NCI-H2081 (cell line): ENCODE measurements around the gene GDF10.

Source experiments
- DNase-seq, 2 experiments: peaks; one replicate each; lab custom pipeline; 2025; lab: John Stamatoyannopoulos, UW

The GDF10 gene

DNA sequence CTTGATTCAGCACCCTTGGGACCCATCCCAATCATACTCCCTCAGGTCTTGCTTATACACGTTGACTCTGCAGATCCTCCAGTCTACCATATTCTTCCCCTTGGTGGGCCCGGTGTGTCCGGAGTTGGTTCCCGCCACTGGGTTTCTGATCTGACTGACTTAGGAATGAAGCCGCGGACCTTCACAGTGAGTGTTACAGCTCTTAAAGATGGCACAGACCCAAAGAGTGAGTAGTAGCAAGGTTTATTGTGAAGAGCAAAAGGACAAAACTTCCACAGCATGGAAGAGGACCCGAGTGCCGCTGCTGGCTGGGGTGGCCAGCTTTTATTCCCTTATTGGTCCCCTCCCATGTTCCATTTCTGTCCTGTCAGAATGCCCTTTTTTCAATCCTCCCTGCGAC, 5.9 kb upstream of the GDF10 start:
- DNase-seq, result no peak

DNA sequence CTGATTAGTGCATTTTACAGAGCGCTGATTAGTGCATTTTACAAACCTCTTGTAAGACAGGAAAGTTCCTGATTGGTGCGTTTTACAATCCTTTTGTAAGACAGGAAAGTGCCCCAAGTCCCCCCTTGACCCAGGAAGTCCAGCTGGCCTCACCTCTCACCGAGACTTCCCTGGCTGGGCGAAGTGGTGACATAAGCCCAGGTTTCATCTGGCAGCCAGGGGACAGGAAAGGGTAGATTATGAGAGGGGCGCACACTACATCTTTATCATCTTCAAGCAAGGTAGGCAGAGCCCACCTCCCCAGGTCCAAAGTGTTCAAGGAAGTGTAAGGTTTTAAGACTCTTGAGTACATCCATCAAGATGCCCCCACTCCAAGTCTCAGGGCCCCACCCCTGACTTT, 5.5 kb upstream of the GDF10 start:
- DNase-seq, result no peak

DNA sequence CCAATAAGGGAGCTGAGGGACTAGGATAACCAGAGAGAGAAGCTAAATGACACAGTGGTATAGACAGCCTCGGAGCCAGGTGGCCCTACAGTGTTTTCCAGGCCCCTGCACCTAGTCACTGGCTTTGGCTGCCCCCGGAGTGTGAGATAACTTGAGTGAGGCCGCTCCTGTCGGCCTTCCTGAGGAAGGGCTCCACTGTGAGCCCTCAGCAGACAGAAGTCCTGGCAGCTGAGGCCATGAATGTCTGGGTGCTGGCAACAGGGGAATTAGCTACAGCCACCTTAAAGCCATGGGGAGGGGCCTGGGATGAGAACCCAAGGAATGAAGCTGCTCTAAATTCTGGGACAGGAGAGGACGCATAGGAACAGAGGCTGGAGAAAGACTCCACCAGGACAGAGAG, 4.6 kb upstream of the GDF10 start:
- no peak for DNase-seq

DNA sequence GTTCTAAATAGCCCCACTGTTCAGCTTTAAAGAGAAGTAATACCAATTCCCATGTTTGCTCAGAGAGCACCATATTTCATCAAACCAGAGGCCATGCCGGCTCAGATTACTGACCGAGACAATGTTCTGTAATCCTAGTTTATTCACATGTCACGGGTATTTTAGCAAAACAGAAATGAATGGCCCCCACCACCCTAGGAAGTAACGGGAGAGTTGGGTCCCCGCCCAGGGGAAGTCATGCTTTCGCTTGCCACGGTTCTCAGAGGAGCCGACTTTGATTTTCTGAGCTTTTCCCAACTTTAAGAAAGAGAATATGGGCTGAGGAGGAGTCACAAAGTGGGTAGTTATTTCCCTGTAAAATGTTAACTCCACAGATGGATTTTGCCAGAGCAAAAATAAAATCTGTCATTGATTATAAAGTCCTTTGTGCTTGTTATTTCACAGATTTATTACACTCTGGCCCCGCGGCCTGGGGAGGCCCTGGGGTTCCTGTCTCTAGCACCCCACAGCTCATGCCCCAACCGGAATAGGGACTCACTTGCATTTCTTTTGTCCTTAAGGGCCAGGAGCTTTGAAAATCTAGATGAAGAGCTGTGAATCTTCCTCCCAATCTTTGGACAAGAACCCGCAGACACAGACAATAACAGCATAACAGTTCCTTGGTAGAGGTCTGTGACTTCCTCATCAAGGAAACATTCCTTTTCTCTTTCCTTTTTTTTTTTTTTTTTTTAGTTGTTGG, 3.7 kb upstream of the GDF10 start:
- DNase-seq, result no peak

DNA sequence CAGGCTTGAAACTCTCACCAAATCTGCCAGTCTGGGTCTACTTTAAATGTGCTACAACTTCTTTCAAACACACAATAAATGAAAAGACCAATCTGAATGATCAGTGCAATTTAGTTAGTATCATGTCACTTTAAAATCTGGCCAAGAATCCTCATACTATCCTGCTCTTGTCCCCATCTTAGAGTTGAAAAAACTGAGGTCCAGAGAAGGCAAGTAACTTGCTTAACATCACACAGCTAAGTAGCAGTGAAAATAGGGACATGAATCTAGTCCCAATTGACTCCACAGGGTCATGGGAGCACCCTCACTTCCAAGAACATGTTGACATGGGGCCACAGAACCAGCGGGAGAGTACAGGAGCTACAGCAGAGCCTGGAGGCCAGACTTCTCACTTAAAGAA, 3.1 kb upstream of the GDF10 start:
- DNase-seq, result no peak

DNA sequence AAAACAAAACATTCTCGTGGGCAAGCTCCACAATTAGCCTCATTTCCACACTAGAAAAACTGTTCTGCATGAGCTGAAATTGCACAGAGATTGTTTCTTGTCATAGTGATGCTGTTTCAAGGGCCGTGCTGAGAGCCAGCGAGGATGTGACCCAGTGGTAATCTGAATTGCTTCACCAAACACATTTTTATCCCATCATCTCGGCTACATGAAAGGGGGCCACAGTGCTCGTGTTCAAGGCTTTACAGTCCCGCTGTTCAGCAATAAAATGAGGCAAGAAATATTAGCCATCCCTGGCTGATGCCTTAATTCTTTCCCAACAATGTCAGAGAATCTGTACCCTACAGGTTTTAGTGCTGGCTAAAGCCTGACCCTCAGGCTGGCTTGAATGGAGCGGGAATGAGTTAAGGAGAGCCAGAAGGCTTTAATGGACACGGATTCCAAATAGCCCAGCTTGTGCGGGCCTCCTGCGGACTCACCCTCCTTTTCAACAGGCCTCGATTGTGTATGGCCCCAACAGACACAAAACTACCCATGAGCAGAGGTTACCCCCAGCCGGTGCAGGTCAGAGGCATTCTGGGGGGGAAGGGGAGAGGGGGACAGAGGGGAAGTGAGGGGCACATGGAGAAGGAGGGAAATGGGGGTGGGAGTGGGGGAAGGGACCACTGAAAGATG, 2.0 kb upstream of the GDF10 start:
- DNase-seq, result no peak

DNA sequence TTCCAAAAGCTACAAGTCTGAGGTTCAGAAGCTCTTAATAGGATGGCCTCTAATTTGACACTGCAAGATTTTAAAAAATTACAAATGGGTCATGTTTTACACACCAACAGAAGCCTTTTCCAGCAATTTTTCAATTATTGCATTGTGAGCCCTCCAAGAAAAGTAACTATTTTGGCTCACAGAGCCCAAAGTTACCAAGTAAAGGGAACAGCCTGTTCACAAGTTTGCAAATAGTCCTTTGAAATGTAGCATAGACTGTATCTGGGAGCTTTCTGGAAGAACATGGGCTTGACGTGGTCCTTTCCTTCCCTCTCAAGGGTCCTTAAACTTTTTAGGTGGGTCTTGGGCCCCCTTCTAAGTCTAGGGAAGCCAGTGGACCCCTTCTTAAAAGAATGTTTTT, 1.3 kb upstream of the GDF10 start:
- DNase-seq, result no peak

DNA sequence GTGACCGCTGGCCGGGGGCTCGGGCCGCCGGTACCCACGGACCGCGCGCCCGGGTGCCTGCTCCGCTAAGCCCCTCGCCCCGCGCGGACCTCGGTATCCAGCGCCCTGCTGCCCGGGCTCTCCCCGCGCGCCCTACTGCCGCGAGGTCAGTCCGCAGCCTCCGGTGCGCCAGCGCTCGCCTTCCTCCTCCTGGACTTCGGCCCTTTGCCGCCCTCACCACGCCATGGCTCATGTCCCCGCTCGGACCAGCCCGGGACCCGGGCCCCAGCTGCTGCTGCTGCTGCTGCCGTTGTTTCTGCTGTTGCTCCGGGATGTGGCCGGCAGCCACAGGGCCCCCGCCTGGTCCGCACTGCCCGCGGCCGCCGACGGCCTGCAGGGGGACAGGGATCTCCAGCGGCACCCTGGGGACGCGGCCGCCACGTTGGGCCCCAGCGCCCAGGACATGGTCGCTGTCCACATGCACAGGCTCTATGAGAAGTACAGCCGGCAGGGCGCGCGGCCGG, 483 bp downstream of the GDF10 start:
- no peak for DNase-seq

DNA sequence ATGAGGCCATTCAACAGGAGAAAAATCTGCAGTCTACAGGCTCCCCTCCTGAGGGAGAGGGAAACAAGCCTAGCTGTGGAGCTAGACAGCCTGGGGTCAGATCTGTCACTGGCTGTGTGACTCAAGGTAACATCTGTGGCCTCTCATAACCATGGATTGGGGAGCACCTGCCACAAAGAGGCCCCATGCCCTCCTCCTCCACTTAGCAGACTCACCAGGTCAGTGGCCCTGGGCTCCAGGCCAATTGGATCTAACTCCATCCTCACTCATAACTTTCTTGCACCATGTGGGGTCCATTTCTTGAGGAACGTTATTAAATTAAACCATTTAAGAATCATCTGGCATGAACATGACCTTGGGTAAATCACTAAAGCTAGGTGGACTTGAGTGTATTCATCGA, 1.8 kb downstream of the GDF10 start:
- no peak for DNase-seq

DNA sequence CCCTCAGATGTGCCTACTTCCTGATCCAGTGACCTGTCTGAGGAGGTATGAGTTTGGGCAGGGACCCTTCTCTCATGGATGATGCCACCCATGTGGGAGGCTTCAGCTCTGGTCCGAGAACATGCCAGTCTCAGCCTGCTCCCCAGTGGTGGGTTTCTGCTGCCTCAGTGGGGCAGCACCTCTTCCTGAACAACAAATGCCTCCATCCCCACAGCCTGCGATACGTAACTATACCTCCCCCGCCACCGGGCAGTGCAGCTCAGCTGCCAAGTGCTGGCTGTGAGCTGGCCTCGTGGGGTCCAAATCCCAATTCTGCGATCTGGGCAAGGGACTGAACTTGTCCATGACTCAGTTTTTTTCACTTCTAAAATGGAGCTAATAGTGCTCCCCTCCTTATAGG, 3.1 kb downstream of the GDF10 start:
- DNase-seq, result no peak

DNA sequence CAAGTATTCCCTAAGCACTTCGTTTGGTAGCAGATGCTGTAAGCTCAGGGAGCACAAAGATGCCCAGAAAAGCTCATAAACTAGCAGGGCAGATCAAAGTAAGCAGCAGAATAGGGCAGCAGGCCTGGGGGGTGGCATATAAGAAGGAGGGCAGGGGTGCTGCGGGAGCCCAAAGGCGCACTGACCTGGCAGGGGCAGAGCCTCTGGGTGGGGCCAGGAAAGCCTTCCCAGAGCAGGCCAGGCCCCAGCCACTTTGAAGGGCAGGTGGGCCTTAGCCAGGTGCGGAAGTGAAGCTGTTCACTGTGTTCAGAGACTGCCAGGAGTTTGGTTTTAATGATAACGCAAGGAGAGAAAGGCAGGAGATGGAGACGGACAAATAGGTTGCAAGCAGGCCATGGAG, 3.9 kb downstream of the GDF10 start:
- no peak for DNase-seq

DNA sequence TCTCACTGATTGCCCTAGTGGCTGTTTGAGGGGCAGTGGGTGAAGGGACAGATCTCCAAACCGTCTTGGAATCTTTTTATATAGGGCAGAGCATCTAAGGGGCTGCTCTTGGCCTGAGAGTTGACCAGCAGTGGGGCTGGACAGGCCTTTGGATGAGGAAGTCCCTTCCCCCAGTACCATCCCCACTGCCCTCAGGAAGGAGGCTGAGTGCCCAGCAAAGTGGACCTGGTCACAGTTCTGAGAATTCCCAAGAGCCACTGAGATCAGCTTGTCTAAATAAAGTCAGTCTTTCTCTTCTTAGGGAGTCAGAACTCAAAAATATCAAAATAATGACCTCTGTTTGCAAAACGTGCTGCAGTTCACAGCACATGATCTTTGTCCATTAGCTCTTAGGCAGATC, 5.6 kb downstream of the GDF10 start:
- DNase-seq, result no peak

DNA sequence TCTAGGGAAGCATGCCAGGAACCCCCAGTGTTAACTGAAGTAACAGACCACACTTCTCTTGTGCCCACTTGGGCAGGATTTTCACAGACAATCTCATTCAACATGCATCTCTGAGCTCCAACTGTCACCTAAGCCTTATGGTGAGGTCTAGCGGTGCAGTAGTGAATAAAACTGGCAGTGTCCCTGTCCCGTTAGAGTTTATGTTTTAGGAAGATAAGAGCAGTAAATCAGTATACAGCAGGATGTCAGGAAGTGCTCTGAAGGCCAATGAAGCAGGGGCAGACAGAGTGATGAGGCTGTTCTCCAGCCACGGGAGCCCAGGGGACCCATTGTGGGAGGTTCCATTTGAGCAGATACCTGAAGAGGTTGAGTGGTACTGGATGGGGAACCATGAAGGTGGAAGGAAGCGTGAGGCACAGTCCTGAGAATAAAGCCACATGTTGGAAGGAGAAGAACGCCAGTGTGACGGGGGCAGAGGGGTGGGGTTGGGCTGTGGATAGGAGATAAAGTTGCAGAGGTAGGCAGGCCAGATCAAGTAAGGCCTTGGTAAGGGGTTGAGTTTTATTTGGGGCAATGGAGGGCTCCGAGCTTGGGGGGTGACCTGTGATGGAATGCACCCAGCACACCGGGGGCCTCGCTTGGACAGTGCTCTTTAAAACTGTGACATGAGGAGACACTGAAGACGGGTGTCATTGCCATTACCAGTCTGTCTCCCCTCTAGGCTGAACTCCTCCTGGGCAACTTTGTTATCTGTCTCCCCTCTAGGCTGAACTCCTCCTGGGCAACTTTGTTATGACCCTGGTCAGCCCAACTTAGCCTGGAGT, 6.6 kb downstream of the GDF10 start:
- DNase-seq, result no peak

DNA sequence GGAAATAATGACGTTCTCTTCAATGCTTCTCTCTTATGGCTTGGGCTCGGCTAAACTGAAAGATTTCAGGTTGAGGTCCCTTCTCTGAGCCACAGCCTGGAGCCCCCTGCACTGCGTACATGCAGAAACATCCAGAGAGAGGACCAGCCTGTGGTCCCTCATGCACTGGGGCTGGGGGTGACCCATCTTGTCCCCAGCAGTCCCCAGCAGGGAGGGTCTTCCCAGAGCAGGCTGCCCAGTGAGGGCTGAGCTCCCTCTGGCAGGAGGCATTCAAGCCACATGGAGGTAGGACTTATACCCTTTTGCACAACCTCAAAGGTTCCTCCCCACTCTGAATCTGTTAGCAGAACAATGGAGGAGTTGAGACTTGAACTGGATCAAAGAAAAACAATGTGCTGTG, 7.4 kb downstream of the GDF10 start:
- no peak for DNase-seq

DNA sequence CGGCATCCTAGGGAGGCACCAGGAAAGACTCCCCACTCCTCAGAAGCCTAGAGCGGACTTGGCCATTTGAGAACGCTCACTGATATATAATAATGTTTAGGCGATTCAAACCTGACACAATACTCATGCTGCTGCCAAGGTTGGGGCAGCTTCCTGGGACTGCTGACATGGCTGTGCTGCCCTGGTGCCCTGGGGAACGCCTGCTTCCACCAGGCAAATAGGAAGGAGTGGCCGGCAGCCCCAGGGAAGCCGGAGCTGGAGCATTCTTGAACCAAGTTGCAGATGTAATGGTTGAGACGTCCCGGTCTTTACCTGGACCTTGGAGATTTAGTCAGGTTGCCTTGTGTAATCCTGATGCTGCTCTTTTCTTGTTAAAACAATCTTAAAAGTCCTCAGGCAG, 8.8 kb downstream of the GDF10 start:
- DNase-seq, result no peak

DNA sequence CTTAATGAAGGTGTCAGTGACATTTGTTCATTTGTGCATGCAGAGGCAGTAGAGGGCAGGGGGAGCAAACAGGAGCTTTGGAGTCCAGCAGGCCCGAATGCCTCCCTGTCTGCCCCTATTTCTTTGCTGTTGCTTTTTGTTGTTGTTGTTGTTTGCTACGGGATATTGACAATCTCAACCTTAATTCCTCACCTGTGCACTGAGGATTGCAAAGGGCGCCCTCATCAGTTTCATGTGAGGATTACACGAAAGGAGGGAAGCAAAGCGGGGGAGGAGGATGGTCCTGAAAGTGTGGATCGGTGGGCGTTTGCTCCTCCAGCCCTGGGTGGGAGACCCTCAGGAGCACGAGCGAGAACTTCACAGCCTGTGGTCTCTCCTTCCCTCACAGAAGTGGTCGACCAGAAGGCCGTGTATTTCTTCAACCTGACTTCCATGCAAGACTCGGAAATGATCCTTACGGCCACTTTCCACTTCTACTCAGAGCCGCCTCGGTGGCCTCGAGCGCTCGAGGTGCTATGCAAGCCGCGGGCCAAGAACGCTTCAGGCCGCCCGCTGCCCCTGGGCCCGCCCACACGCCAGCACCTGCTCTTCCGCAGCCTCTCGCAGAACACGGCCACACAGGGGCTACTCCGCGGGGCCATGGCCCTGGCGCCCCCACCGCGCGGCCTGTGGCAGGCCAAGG, 9.6 kb downstream of the GDF10 start:
- DNase-seq, result no peak

DNA sequence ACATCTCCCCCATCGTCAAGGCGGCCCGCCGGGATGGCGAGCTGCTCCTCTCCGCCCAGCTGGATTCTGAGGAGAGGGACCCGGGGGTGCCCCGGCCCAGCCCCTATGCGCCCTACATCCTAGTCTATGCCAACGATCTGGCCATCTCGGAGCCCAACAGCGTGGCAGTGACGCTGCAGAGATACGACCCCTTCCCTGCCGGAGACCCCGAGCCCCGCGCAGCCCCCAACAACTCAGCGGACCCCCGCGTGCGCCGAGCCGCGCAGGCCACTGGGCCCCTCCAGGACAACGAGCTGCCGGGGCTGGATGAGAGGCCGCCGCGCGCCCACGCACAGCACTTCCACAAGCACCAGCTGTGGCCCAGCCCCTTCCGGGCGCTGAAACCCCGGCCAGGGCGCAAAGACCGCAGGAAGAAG, 10.1 kb downstream of the GDF10 start:
- DNase-seq, result no peak

DNA sequence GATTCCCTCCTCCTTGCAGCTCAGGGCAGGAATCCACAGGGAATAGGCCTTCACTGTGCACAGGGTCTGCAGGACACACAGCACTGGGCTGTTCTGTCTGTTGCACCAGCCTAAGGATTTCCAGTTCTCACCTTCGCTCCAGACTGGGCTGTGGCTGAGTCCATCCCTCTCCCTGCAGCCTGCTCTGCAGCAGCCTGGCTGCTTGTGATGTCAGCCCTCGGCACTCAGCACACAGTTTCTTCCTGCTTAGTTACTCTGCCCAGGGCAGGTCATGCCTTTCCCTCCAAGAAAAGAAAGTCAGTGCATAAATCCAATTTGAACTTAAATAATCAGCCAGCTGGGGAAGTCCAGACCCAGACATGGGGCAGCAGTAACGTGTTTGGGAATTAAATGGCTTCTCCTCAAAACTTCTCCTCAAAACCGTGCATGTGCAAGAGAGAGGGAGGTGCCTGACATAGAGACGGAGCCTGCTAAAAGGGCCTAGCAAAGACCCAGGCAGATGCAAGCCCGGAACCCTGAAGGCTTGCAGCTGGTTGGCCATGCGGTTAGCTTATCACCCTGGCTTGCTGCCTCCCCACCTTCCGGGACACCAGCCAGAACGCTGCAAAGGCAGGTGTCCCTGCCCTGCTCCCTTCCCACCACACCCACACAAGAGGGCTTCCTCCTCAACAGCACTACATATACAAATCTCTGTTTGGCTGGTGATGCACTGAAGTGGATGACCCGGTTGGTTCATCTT, 11.4 kb downstream of the GDF10 start:
- peak in 1 of 2 experiments; percentile 19 for DNase-seq

DNA sequence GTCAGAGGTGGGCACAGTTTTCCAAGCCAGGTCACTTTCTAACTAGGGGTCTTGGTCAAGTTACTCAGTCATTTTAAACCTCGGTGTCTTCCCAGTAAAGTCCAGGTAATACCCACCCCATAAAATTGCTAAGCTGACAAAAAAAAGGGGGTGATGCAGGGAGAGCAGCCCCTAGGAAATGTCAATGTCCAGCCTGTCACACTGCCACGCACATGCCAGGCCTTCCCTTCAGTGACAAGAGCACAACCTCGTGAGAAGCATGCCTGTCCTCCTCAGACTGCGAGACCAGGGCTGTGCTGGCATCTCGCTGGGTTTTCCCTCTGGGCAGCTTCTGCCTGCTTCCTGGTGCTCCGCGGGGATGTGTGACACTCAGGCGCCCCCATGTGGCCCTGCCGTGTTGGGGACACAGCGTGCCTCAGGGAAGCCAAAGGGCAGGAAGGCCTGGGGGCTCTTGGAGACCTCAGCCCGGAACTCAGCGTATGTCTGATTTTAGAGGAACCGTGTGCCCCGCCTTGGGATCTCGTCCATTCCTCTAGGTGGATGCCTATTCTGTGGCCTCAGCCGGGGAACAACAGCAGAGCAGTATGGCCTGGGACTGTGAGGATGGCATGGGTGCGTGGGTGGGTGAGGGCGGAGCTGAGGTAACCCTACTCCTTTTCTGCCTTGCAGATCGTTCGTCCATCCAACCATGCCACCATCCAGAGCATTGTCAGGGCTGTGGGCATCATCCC, 12.1 kb downstream of the GDF10 start:
- peak; percentile 52 to 58 for DNase-seq

DNA sequence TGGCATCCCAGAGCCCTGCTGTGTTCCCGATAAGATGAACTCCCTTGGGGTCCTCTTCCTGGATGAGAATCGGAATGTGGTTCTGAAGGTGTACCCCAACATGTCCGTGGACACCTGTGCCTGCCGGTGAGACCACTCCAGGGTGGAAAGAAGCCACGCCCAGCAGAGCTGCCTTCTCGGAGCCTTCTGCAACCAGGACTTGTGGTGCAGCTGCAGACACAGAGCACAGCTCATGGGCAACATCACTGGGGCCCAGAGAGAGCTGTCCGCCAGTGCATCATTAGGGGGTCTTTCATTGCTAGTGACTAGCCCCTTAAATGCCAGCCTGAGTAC, 12.6 kb downstream of the GDF10 start:
- DNase-seq, result no peak

DNA sequence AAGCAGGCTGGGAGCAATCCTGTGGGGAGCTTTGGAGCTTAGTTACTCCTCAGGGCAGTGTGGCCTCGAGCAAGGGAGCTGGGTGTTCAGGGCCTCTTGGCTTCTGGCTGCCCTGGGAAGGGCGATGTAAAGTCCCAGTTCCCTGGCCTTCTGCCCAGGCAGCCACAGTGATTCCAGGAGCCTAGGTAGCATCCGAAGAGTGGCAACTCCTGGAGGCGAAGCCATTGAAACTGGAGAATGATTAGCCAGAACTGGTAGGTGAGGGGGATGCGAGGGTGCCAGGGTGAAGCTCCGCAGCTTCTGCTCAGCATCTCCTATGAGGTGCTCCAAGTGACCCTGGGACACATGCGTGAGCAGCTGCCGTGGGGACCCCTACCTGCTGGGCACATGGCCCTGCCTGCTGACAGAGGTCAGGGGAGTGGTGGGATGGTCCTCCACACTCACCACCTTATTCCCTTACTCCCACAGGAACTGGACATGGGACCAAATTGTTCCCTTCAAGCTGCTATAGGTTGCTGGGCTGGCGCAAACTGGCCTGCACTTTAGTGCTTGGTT, 14.5 kb downstream of the GDF10 start:
- DNase-seq, result no peak
